MM.1S (cell line): ENCODE results near the gene ARHGEF7.
"Not testable (repeated sequence)": the region's sequence is repeated elsewhere in the genome, so short reads cannot be mapped to it uniquely, and the experiment has no call there.

Experiments used
- DNase-seq: peaks from one replicate; pipeline ENCODE4 v3.0.0-alpha.2; 2015
- H2AFZ ChIP-seq: fragments of 300-600 bp; sonication (generic); 2 replicates; pipeline ENCODE4 v1.6.0; 2016; ENCODE audit warnings: antibody characterized with exemption, low read length
- H3F3A ChIP-seq: fragments of 300-600 bp; sonication (generic); 2 replicates; pipeline ENCODE4 v1.6.1; 2016; ENCODE audit warnings: mild to moderate bottlenecking, antibody characterized with exemption, low read length, moderate library complexity, mixed read lengths; ENCODE audit not compliant: insufficient read depth
- H3K27ac ChIP-seq: fragments of 300-600 bp; sonication (generic); 2 replicates; pipeline ENCODE4 v1.5.1; 2016; ENCODE audit warnings: mild to moderate bottlenecking, low read length
- H3K27me3 ChIP-seq: fragments of 300-600 bp; sonication (generic); replicated peaks from 2 replicates; pipeline ENCODE4 v1.6.0; 2016; ENCODE audit warnings: low read length; ENCODE audit not compliant: insufficient read depth
- H3K36me3 ChIP-seq: fragments of 300-600 bp; sonication (generic); replicated peaks from 2 replicates; pipeline ENCODE4 v1.6.1; 2016; ENCODE audit warnings: mild to moderate bottlenecking, low read length, mixed read lengths; ENCODE audit not compliant: insufficient read depth
- H3K4me1 ChIP-seq: fragments of 300-600 bp; sonication (generic); 2 replicates; pipeline ENCODE4 v1.6.1; 2016; ENCODE audit warnings: low read length, mixed read lengths
- H3K4me2 ChIP-seq: fragments of 300-600 bp; sonication (generic); 2 replicates; pipeline ENCODE4 v1.6.0; 2016; ENCODE audit warnings: low read depth, low read length
- H3K4me3 ChIP-seq: fragments of 300-600 bp; sonication (generic); 2 replicates; pipeline ENCODE4 v1.5.1; 2016; ENCODE audit warnings: low read length, mixed read lengths
- H3K79me2 ChIP-seq: fragments of 300-600 bp; sonication (generic); 2 replicates; pipeline ENCODE4 v1.6.1; 2016; ENCODE audit warnings: mixed run types, low read length, mixed read lengths
- H3K9ac ChIP-seq: fragments of 300-600 bp; sonication (generic); 2 replicates; pipeline ENCODE4 v1.6.1; 2016; ENCODE audit warnings: low read length, mixed read lengths
- H3K9me2 ChIP-seq: fragments of 300-600 bp; sonication (generic); replicated peaks from 2 replicates; pipeline ENCODE4 v1.6.1; 2016; ENCODE audit warnings: mild to moderate bottlenecking, low read length, mixed read lengths; ENCODE audit not compliant: insufficient read depth
- H3K9me3 ChIP-seq: fragments of 300-600 bp; sonication (generic); replicated peaks from 2 replicates; pipeline ENCODE4 v1.6.1; 2016; ENCODE audit warnings: mild to moderate bottlenecking, low read length, mixed read lengths; ENCODE audit not compliant: insufficient read depth
- H4K20me1 ChIP-seq: fragments of 300-600 bp; sonication (generic); 2 replicates; pipeline ENCODE4 v1.6.1; 2016; ENCODE audit warnings: mild to moderate bottlenecking, low read length, moderate library complexity, mixed read lengths; ENCODE audit not compliant: insufficient read depth
- CTCF ChIP-seq: fragments of 300-600 bp; sonication (generic); IDR thresholded peaks from 2 replicates; pipeline ENCODE4 v1.5.1; 2016; ENCODE audit warnings: antibody characterized with exemption, low read length, mixed read lengths
- EZH2 ChIP-seq: fragments of 300-600 bp; sonication (generic); optimal IDR thresholded peaks from 2 replicates; pipeline ENCODE3; 2017; ENCODE audit warnings: low read depth, mild to moderate bottlenecking, antibody characterized with exemption, low read length, mixed read lengths
- EZH2phosphoT487 ChIP-seq: fragments of 300-600 bp; sonication (generic); IDR thresholded peaks from 2 replicates; pipeline ENCODE4 v1.6.1; 2018; ENCODE audit warnings: antibody characterized with exemption, low read length

Gene ARHGEF7

GRCh38 chr13:111068009-111068350 lies 47.1 kb upstream of the ARHGEF7 start:
- Histone ChIP-seq H3K27me3 (no peaks in the 10 kb centered on the region), H3K27ac (no peak overlapping the region), H2AFZ (peak overlapping the region; percentile 95), H4K20me1 (no peaks in the 10 kb centered on the region), H3K9me2 (no peaks in the 10 kb centered on the region), H3K9ac (no peak overlapping the region), H3K36me3 (no peaks in the 10 kb centered on the region), H3K4me2 (peak overlapping the region; percentile 93), H3K4me3 (peak overlapping the region; percentile 72), H3K4me1 (no peaks in the 10 kb centered on the region), H3K9me3 (no peaks in the 10 kb centered on the region), H3F3A (no peaks in the 10 kb centered on the region; the same call in 1 of the 2 replicates), H3K79me2 (no peaks in the 10 kb centered on the region)
- no peak for DNase-seq
- TF ChIP-seq EZH2phosphoT487 (no peak), EZH2 (no peak), CTCF (no peak)

GRCh38 chr13:111071120-111071519 lies 44.0 kb upstream of the ARHGEF7 start:
- TF ChIP-seq CTCF = peak; percentile 45
- not testable (repeated sequence) for H4K20me1 ChIP-seq, H3K4me2 ChIP-seq, H3K79me2 ChIP-seq, H3K9me2 ChIP-seq, H3K27me3 ChIP-seq, H3K4me3 ChIP-seq, H3K9ac ChIP-seq, H3F3A ChIP-seq, H3K4me1 ChIP-seq, H3K36me3 ChIP-seq, H3K27ac ChIP-seq, H3K9me3 ChIP-seq, H2AFZ ChIP-seq
- DNase-seq = peak; percentile 52

GRCh38 chr13:111071526-111071925 lies 43.6 kb upstream of the ARHGEF7 start:
- not testable (repeated sequence) for H3F3A ChIP-seq, H3K27me3 ChIP-seq, H3K9ac ChIP-seq, H3K9me3 ChIP-seq, H3K4me3 ChIP-seq, H3K4me2 ChIP-seq, DNase-seq, H3K36me3 ChIP-seq, H3K27ac ChIP-seq, H3K4me1 ChIP-seq, H4K20me1 ChIP-seq, H3K9me2 ChIP-seq, H3K79me2 ChIP-seq, H2AFZ ChIP-seq

- no peak for DNase-seq
- no peaks in the 10 kb centered on the region for H3K9me3 ChIP-seq
- no peaks in the 10 kb centered on the region for H3K27me3 ChIP-seq
- no peak overlapping the region for H3K4me3 ChIP-seq
- no peaks in the 10 kb centered on the region for H4K20me1 ChIP-seq
- H3K4me2 ChIP-seq = no peak overlapping the region
- no peak for TF ChIP-seq CTCF
- TF ChIP-seq EZH2phosphoT487 = no peak
- no peak for TF ChIP-seq EZH2
- H3K79me2 ChIP-seq = no peaks in the 10 kb centered on the region
- H3K9me2 ChIP-seq = no peaks in the 10 kb centered on the region
- no peak overlapping the region for H3K27ac ChIP-seq
- H2AFZ ChIP-seq = no peak overlapping the region
- H3K36me3 ChIP-seq = no peaks in the 10 kb centered on the region
- H3K4me1 ChIP-seq = no peaks in the 10 kb centered on the region
- no peaks in the 10 kb centered on the region for H3F3A ChIP-seq
- no peak overlapping the region for H3K9ac ChIP-seq
These were observed 40.3 kb upstream of the ARHGEF7 start for GRCh38 chr13:111074826-111075225.
